Activated naive CD4-positive, alpha-beta T cell treated with anti-CD3 and anti-CD28 coated beads, Interleukin-2, amount 50 U/mL, for 72 hours (primary cell): ENCODE results near the gene PKD2L1. TPM values are rescaled to one million over a fixed set of nuclear protein-coding genes. Genes with fewer than 3 reads are reported as not detected.

Experiments
- ATAC-seq, 2 donors: fragments of 150-1000 bp; cut with Tn5 transposase; 2 replicates each; pipeline ENCODE4 v1.10.0; 2021; ENCODE audit warnings: mild to moderate bottlenecking in 2 of 2, moderate library complexity in 2 of 2
- DNase-seq, 2 donors: peaks; one replicate each; pipeline ENCODE4 v3.0.0; 2021 to 2022; ENCODE audit warnings: low spot score in 2 of 2
- H3K27ac Mint-ChIP-seq, 2 donors: one replicate each; pipeline ENCODE4 v1.8.0; 2022; ENCODE audit warnings: mild to moderate bottlenecking in 2 of 2, mixed read lengths in 2 of 2
- H3K36me3 Mint-ChIP-seq, 2 donors: one replicate each; pipeline ENCODE4 v1.8.0; 2022; ENCODE audit warnings: mixed read lengths in 2 of 2
- H3K9me3 Mint-ChIP-seq, 2 donors: one replicate each; pipeline ENCODE4 v1.8.0; 2022; ENCODE audit warnings: mixed read lengths in 2 of 2
- total RNA-seq, 2 donors: library from RNA; stranded (reverse); gene quantifications; one replicate each; pipeline ENCODE4 v1.2.3, GENCODE V29; 2022

PKD2L1 gene
- total RNA-seq, 2 donors from 2014 or later: 0.10 TPM; not detected in 1

- no peak for ATAC-seq
- no peak for DNase-seq
- Mint-ChIP-seq H3K27ac (peak overlapping the region; percentile 78 to 85), H3K36me3 (peaks cover 32 to 44% of the 10 kb centered on the region in 2 donors), H3K9me3 (no peaks in the 10 kb centered on the region)
Measured at GRCh38 chr10:100345570-100346330, 15.7 kb upstream of the PKD2L1 start.

GRCh38 chr10:100344241-100344788, 14.3 kb upstream of the PKD2L1 start:
- Mint-ChIP-seq H3K36me3 (peaks cover 19 to 30% of the 10 kb centered on the region in 2 donors), H3K27ac (peak overlapping the region in 1 of 2 donors; percentile 58), H3K9me3 (no peaks in the 10 kb centered on the region)
- DNase-seq (no peak), ATAC-seq (no peak)

GRCh38 chr10:100342627-100342972, 12.6 kb upstream of the PKD2L1 start:
- ATAC-seq (no peak), DNase-seq (no peak)
- H3K36me3 Mint-ChIP-seq: peaks cover 2 to 13% of the 10 kb centered on the region in 2 donors
- no peak overlapping the region for H3K27ac Mint-ChIP-seq
- no peaks in the 10 kb centered on the region for H3K9me3 Mint-ChIP-seq

- H3K9me3 Mint-ChIP-seq: no peaks in the 10 kb centered on the region
- peak in 1 of 2 donors; percentile 52 for DNase-seq
- H3K36me3 Mint-ChIP-seq: peaks cover 0 to 9% of the 10 kb centered on the region in 2 donors
- peak in 1 of 2 donors; percentile 46 for ATAC-seq
- H3K27ac Mint-ChIP-seq: peak overlapping the region in 1 of 2 donors; percentile 61
Measured at GRCh38 chr10:100341953-100342626, 12.1 kb upstream of the PKD2L1 start.

- Mint-ChIP-seq H3K36me3 (peaks cover 0 to 7% of the 10 kb centered on the region in 2 donors), H3K27ac (peak overlapping the region; percentile 16 to 61), H3K9me3 (no peaks in the 10 kb centered on the region)
- ATAC-seq (no peak), DNase-seq (no peak)
Measured at GRCh38 chr10:100340948-100341847, 11.2 kb upstream of the PKD2L1 start.

GRCh38 chr10:100339236-100339635, 9.2 kb upstream of the PKD2L1 start:
- Mint-ChIP-seq H3K36me3 (no peaks in the 10 kb centered on the region), H3K27ac (peak overlapping the region in 1 of 2 donors; percentile 74), H3K9me3 (no peaks in the 10 kb centered on the region)
- ATAC-seq (no peak), DNase-seq (no peak)

- H3K9me3 Mint-ChIP-seq: no peaks in the 10 kb centered on the region
- peak; percentile 72 to 86 for DNase-seq
- peak; percentile 84 to 85 for ATAC-seq
- H3K27ac Mint-ChIP-seq: peak overlapping the region; percentile 73 to 74
- no peaks in the 10 kb centered on the region for H3K36me3 Mint-ChIP-seq
Measured at GRCh38 chr10:100338434-100339036, 8.5 kb upstream of the PKD2L1 start.

GRCh38 chr10:100334762-100335161, 4.7 kb upstream of the PKD2L1 start:
- H3K27ac Mint-ChIP-seq: no peak overlapping the region
- no peak for DNase-seq

GRCh38 chr10:100333661-100334440, 3.8 kb upstream of the PKD2L1 start:
- ATAC-seq (no peak), DNase-seq (no peak)
- no peaks in the 10 kb centered on the region for H3K36me3 Mint-ChIP-seq
- H3K9me3 Mint-ChIP-seq: no peaks in the 10 kb centered on the region
- no peak overlapping the region for H3K27ac Mint-ChIP-seq

More at GRCh38 chr10:100334762-100335161, 4.7 kb upstream of the PKD2L1 start:
- ATAC-seq: no peak
- no peaks in the 10 kb centered on the region for H3K9me3 Mint-ChIP-seq
- H3K36me3 Mint-ChIP-seq: no peaks in the 10 kb centered on the region

GRCh38 chr10:100333106-100333505, 3.1 kb upstream of the PKD2L1 start:
- no peak for ATAC-seq

GRCh38 chr10:100328198-100328597, 1.8 kb downstream of the PKD2L1 start:
- no peak for DNase-seq
- H3K27ac Mint-ChIP-seq: no peak overlapping the region
- no peak for ATAC-seq
- no peaks in the 10 kb centered on the region for H3K9me3 Mint-ChIP-seq
- H3K36me3 Mint-ChIP-seq: no peaks in the 10 kb centered on the region

More at GRCh38 chr10:100333106-100333505, 3.1 kb upstream of the PKD2L1 start:
- Mint-ChIP-seq H3K27ac (no peak overlapping the region), H3K9me3 (no peaks in the 10 kb centered on the region), H3K36me3 (no peaks in the 10 kb centered on the region)
- no peak for DNase-seq

- no peaks in the 10 kb centered on the region for H3K36me3 Mint-ChIP-seq
- no peaks in the 10 kb centered on the region for H3K9me3 Mint-ChIP-seq
- H3K27ac Mint-ChIP-seq: peak overlapping the region in 1 of 2 donors; percentile 14
- DNase-seq: no peak
- no peak for ATAC-seq
Measured at GRCh38 chr10:100327718-100328009, 2.4 kb downstream of the PKD2L1 start.

GRCh38 chr10:100327007-100327717, 2.9 kb downstream of the PKD2L1 start:
- ATAC-seq (peak; percentile 98), DNase-seq (peak in 1 of 2 donors; percentile 28)
- no peaks in the 10 kb centered on the region for H3K36me3 Mint-ChIP-seq
- H3K27ac Mint-ChIP-seq: peak overlapping the region; percentile 14 to 81
- H3K9me3 Mint-ChIP-seq: no peaks in the 10 kb centered on the region

- ATAC-seq: no peak
- Mint-ChIP-seq H3K9me3 (no peaks in the 10 kb centered on the region), H3K27ac (no peak overlapping the region), H3K36me3 (no peaks in the 10 kb centered on the region)
- no peak for DNase-seq
Measured at GRCh38 chr10:100325158-100325557, 4.9 kb downstream of the PKD2L1 start.

GRCh38 chr10:100319707-100320402, 10.2 kb downstream of the PKD2L1 start:
- Mint-ChIP-seq H3K27ac (no peak overlapping the region), H3K9me3 (no peaks in the 10 kb centered on the region), H3K36me3 (no peaks in the 10 kb centered on the region)
- no peak for ATAC-seq
- DNase-seq: no peak
